ENCODE data around the gene PLCB1. TPM values are rescaled to one million over a fixed set of nuclear protein-coding genes. Genes with fewer than 3 reads are reported as not detected.
A peak's percentile ranks its signal among the peaks of the same experiment; 100 is the strongest.
"Not testable (repeated sequence)": the region's sequence is repeated elsewhere in the genome, so short reads cannot be mapped to it uniquely, and the experiment has no call there.

The PLCB1 gene
- total RNA-seq, 4 donors from 2014 or later: 13.5 to 110 (median 30.4) TPM

DNA sequence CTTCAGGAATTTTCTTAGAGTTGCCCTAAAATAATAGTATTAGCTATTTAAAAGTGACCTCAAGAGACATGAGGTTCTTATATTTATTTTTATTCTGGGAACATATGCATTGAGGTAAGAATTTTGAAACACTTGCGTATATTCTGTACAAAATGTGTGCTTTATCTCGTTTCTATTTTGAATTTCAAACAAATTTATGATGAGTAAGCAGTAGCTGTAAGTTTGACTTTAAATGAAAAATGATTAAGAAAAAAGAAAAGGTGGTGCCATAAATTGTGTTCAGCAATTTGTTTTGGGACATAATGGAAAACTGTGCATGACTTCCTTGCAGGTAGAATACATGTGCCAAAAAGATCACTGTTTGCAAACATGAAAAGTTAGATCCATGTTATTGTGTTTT lies 503.8 kb downstream of the PLCB1 start:
- Histone ChIP-seq H3K36me3 (no peaks in the 10 kb centered on the region), H3K27me3 (no peaks in the 10 kb centered on the region), H3K9me3 (no peaks in the 10 kb centered on the region), H3K27ac (no peak overlapping the region), H3K4me3 (no peak overlapping the region), H3K4me1 (no peaks in the 10 kb centered on the region)
- DNase-seq: no peak
- no peak for TF ChIP-seq POLR2A (IDR thresholded peaks at IDR 0.05)
- TF ChIP-seq, protein P1, sequence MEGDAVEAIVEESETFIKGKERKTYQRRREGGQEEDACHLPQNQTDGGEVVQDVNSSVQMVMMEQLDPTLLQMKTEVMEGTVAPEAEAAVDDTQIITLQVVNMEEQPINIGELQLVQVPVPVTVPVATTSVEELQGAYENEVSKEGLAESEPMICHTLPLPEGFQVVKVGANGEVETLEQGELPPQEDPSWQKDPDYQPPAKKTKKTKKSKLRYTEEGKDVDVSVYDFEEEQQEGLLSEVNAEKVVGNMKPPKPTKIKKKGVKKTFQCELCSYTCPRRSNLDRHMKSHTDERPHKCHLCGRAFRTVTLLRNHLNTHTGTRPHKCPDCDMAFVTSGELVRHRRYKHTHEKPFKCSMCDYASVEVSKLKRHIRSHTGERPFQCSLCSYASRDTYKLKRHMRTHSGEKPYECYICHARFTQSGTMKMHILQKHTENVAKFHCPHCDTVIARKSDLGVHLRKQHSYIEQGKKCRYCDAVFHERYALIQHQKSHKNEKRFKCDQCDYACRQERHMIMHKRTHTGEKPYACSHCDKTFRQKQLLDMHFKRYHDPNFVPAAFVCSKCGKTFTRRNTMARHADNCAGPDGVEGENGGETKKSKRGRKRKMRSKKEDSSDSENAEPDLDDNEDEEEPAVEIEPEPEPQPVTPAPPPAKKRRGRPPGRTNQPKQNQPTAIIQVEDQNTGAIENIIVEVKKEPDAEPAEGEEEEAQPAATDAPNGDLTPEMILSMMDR (IDR thresholded peaks at IDR 0.05): no peak
- intact Hi-C loops (cut with DNase I; ENCODE audit: low total_unique reads): no loop called here

DNA sequence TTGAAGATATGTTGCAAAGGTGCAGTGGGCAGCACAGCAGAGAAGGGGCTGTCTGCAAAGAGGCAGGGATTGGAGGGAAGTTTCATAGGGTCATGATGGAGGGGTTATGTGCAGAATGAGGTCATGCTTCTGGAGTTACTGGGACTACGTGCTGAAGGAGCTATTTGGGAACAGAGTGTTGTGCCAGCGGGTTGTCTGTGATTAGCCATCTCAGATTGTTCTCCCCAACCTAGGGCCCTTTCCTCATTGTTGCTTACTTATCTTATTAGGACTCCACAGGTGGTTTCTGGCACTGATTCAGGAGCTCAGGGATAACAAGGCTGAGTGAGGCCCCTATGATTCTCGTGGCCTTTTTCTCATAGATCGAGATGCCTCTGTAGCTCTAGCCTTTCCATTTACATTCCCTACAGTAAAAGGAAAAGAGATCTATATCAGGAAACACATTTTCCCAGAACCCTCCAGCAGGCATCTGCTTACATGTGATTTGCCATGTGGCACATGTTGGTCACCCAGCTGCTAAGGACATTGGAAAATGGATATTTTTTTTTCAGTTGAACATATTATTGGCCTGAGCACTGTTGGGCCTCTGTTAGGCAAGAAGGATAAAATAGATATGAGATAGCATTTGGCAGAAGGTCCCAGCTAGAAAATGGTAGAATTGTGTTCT lies 507.2 kb downstream of the PLCB1 start:
- no peaks in the 10 kb centered on the region for H3K36me3 ChIP-seq
- DNase-seq: no peak
- TF ChIP-seq, protein P1 (IDR thresholded peaks at IDR 0.05): no peak
- no peak for TF ChIP-seq POLR2A (IDR thresholded peaks at IDR 0.05)
- intact Hi-C loops (cut with DNase I; ENCODE audit: low total_unique reads): no loop called here
- H3K9me3 ChIP-seq: no peaks in the 10 kb centered on the region
- H3K27me3 ChIP-seq: no peaks in the 10 kb centered on the region
- H3K4me1 ChIP-seq: no peaks in the 10 kb centered on the region
- H3K27ac ChIP-seq: no peak overlapping the region
- no peak overlapping the region for H3K4me3 ChIP-seq

DNA sequence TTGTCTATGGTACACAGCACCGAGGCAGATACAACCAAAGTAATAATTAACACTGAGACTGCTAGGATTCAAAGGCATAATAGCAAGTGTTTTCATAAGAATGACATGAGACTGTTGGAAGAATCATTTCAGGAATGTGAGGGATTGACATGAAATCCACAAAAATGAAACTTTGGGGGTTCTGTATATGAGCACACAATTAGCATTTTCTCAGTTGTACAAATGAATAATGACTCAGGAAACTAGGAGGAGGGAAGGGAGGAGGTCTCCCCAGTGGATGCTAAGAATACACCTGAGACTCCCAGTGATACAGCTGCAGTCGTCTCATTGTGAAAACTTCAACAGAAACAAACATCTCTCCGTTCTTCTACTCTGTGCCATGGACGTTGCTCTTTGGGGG lies 508.4 kb downstream of the PLCB1 start:
- no peak for DNase-seq
- Histone ChIP-seq H3K27me3 (no peaks in the 10 kb centered on the region), H3K4me1 (no peaks in the 10 kb centered on the region), H3K4me3 (no peak overlapping the region), H3K9me3 (no peaks in the 10 kb centered on the region), H3K27ac (no peak overlapping the region), H3K36me3 (no peaks in the 10 kb centered on the region)
- TF ChIP-seq, protein P1 (IDR thresholded peaks at IDR 0.05): no peak
- no peak for TF ChIP-seq POLR2A (IDR thresholded peaks at IDR 0.05)
- intact Hi-C loops (cut with DNase I; ENCODE audit: low total_unique reads): no loop called here

DNA sequence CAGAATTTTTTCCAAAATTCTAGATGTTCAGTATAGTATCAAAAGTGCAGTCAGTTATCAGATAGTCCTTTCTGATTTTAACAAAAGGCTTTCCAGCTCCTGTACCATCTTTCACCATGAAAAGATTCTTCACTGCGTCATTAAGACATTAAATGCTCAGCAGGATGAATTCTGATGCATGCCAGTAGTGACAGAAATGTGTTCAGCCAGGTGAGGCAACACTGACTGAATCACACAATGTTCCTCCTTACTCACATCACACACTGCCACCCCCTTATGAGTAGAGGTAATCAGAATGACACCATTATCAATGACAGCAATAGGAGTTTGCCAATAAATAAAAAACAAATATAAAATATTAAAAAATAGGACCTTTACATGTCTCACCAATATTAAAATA lies 510.2 kb downstream of the PLCB1 start:
- DNase-seq: no peak
- no peak overlapping the region for H3K27ac ChIP-seq
- no peaks in the 10 kb centered on the region for H3K27me3 ChIP-seq
- TF ChIP-seq, protein P1 (IDR thresholded peaks at IDR 0.05): no peak
- peaks cover 0 to 2% of the 10 kb centered on the region in 2 donors for H3K4me1 ChIP-seq
- intact Hi-C loops (cut with DNase I; ENCODE audit: low total_unique reads): no loop called here
- H3K36me3 ChIP-seq: no peaks in the 10 kb centered on the region
- no peaks in the 10 kb centered on the region for H3K9me3 ChIP-seq
- H3K4me3 ChIP-seq: no peak overlapping the region

DNA sequence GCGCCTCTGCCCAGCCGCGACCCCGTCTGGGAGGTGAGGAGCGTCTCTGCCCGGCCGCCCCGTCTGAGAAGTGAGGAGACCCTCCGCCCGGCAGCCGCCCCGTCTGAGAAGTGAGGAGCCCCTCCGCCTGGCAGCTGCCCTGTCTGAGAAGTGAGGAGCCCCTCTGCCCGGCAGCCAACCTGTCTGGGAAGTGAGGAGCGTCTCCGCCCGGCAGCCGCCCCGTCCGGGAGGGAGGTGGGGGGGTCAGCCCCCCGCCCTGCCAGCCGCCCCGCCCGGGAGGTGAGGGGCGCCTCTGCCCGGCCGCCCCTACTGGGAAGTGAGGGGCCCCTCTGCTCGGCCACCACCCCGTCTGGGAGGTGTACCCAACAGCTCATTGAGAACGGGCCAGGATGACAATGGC lies 512.4 kb downstream of the PLCB1 start:
- H3K4me3 ChIP-seq; intact Hi-C loops (cut with DNase I; ENCODE audit: low total_unique reads); H3K9me3 ChIP-seq; H3K27me3 ChIP-seq; H3K4me1 ChIP-seq; DNase-seq; H3K36me3 ChIP-seq; H3K27ac ChIP-seq: not testable (repeated sequence)

DNA sequence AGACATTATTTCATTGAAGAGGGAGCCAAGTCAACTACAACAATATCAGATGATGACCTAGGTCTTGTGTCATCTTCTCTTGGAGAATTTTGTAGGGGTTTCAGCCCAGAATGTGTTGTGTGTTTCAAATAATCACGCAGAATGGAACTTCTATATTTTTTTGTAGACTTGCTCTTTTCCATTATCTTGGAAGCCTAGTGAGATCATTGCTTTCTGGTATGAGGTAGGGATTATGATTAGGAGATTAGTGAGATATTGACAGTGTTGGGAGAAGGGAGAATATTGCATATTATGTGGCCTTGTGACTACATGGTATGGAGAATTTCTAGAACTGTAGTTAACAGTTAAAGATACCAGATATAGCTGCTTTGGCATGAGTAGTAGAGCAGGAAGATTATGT lies 513.3 kb downstream of the PLCB1 start:
- DNase-seq: no peak
- H3K4me3 ChIP-seq: no peak overlapping the region
- H3K27ac ChIP-seq: peak overlapping the region in 1 of 2 donors; percentile 47
- no peaks in the 10 kb centered on the region for H3K27me3 ChIP-seq
- H3K4me1 ChIP-seq: peaks cover 0 to 5% of the 10 kb centered on the region in 2 donors
- TF ChIP-seq, protein P1 (IDR thresholded peaks at IDR 0.05): no peak
- no peak for TF ChIP-seq POLR2A (IDR thresholded peaks at IDR 0.05)
- intact Hi-C loops (cut with DNase I; ENCODE audit: low total_unique reads): no loop called here
- no peaks in the 10 kb centered on the region for H3K36me3 ChIP-seq
- no peaks in the 10 kb centered on the region for H3K9me3 ChIP-seq

Measured in uterus (tissue), 4 donors.